WTC11 (cell line): ENCODE measurements around the gene HPGD. TPM values are rescaled to one million over a fixed set of nuclear protein-coding genes. Genes with fewer than 3 reads are reported as not detected.

Experiments used
- ATAC-seq: fragments of 200-7000 bp; cut with Tn5 transposase; 2 replicates; pipeline ENCODE4 v1.10.0; 2021; ENCODE audit warnings: mild to moderate bottlenecking, moderate library complexity
- CTCF ChIA-PET: fragments of 300-600 bp; sonication (Branson Sonifier 250); formaldehyde crosslinking; loops from one replicate; lab custom pipeline; 2021; ENCODE audit warnings: antibody characterized with exemption; lab: Charles Lee
- POLR2A ChIA-PET: fragments of 350-600 bp; sonication (Branson Sonifier 250); formaldehyde crosslinking; loops from one replicate; lab custom pipeline; 2021; ENCODE audit warnings: antibody characterized with exemption; lab: Charles Lee
- DNase-seq: peaks from one replicate; pipeline ENCODE4 v3.0.0; 2021; ENCODE audit warnings: low spot score
- H3K27ac Mint-ChIP-seq: 2 replicates; pipeline ENCODE4 v1.8.0; 2021; ENCODE audit warnings: mixed read lengths
- H3K27me3 Mint-ChIP-seq: 2 replicates; pipeline ENCODE4 v1.8.0; 2021; ENCODE audit warnings: low read depth, mild to moderate bottlenecking, moderate library complexity, mixed read lengths
- H3K36me3 Mint-ChIP-seq: 2 replicates; pipeline ENCODE4 v1.8.0; 2021; ENCODE audit warnings: mixed read lengths
- H3K4me1 Mint-ChIP-seq: 2 replicates; pipeline ENCODE4 v1.8.0; 2022; ENCODE audit warnings: mixed read lengths
- H3K4me3 Mint-ChIP-seq: 2 replicates; pipeline ENCODE4 v1.8.0; 2021; ENCODE audit warnings: mild to moderate bottlenecking, moderate library complexity, mixed read lengths
- H3K9me3 Mint-ChIP-seq: 2 replicates; pipeline ENCODE4 v1.8.0; 2021; ENCODE audit warnings: mixed read lengths
- ATF6 ChIP-seq: sonication (generic); formaldehyde crosslinking; IDR thresholded peaks from 2 replicates; pipeline ENCODE4 v1.8.1; 2023; ENCODE audit warnings: mild to moderate bottlenecking, missing genetic modification reagents
- CREB1 ChIP-seq: sonication (generic); formaldehyde crosslinking; IDR thresholded peaks from 2 replicates; pipeline ENCODE4 v1.8.0; 2023; ENCODE audit warnings: mild to moderate bottlenecking, missing genetic modification reagents
- E2F5 ChIP-seq: sonication (generic); formaldehyde crosslinking; IDR thresholded peaks from 2 replicates; pipeline ENCODE4 v1.8.1; 2022; ENCODE audit warnings: mild to moderate bottlenecking, moderate library complexity, missing genetic modification reagents
- ETV6 ChIP-seq: sonication (generic); formaldehyde crosslinking; IDR thresholded peaks from 2 replicates; pipeline ENCODE4 v1.8.1; 2022; ENCODE audit warnings: mild to moderate bottlenecking, missing genetic modification reagents
- HMGXB4 ChIP-seq: sonication (generic); formaldehyde crosslinking; IDR thresholded peaks from 2 replicates; pipeline ENCODE4 v1.8.1; 2023; ENCODE audit warnings: mild to moderate bottlenecking, moderate library complexity, missing genetic modification reagents
- JUN ChIP-seq: sonication (generic); formaldehyde crosslinking; IDR thresholded peaks from 2 replicates; pipeline ENCODE4 v1.8.0; 2023; ENCODE audit warnings: mild to moderate bottlenecking, missing genetic modification reagents
- NFATC4 ChIP-seq: fragments of 250-450 bp; sonication (Bioruptor Pico); IDR thresholded peaks from 2 replicates; pipeline ENCODE4 v1.9.0; 2021; ENCODE audit warnings: mild to moderate bottlenecking
- OVOL2 ChIP-seq: fragments of 250-450 bp; sonication (Bioruptor Pico); IDR thresholded peaks from 2 replicates; pipeline ENCODE4 v1.9.0; 2021; ENCODE audit warnings: mild to moderate bottlenecking, borderline replicate concordance
- RELA ChIP-seq: sonication (generic); formaldehyde crosslinking; IDR thresholded peaks from 2 replicates; pipeline ENCODE4 v1.8.1; 2022; ENCODE audit warnings: missing genetic modification reagents, mild to moderate bottlenecking, borderline replicate concordance
- SMAD3 ChIP-seq: sonication (generic); formaldehyde crosslinking; IDR thresholded peaks from 2 replicates; pipeline ENCODE4 v1.8.0; 2022; ENCODE audit warnings: missing genetic modification reagents, mild to moderate bottlenecking, borderline replicate concordance
- SMAD4 ChIP-seq: sonication (generic); formaldehyde crosslinking; IDR thresholded peaks from 2 replicates; pipeline ENCODE4 v1.8.0; 2022; ENCODE audit warnings: mild to moderate bottlenecking, missing genetic modification reagents
- SP1 ChIP-seq: sonication (generic); formaldehyde crosslinking; conservative IDR thresholded peaks from 2 replicates; pipeline ENCODE4 v1.8.1; 2022; ENCODE audit warnings: missing genetic modification reagents
- TCF7 ChIP-seq: sonication (generic); formaldehyde crosslinking; IDR thresholded peaks from 2 replicates; pipeline ENCODE4 v1.8.0; 2022; ENCODE audit warnings: mild to moderate bottlenecking, low read depth, missing genetic modification reagents, moderate library complexity
- TEAD1 ChIP-seq: sonication (generic); formaldehyde crosslinking; IDR thresholded peaks from 2 replicates; pipeline ENCODE4 v1.8.0; 2022; ENCODE audit warnings: mild to moderate bottlenecking, missing genetic modification reagents
- ZNF232 ChIP-seq: sonication (generic); formaldehyde crosslinking; IDR thresholded peaks from 2 replicates; pipeline ENCODE4 v1.8.0; 2022; ENCODE audit warnings: mild to moderate bottlenecking, missing genetic modification reagents
- ZNF263 ChIP-seq: sonication (generic); formaldehyde crosslinking; IDR thresholded peaks from 2 replicates; pipeline ENCODE4 v1.8.1; 2022; ENCODE audit warnings: low read depth, mild to moderate bottlenecking, moderate library complexity, missing genetic modification reagents
- ZNF281 ChIP-seq: sonication (generic); formaldehyde crosslinking; IDR thresholded peaks from 2 replicates; pipeline ENCODE4 v1.8.0; 2023; ENCODE audit warnings: mild to moderate bottlenecking, missing genetic modification reagents
- ZNF423 ChIP-seq: fragments of 250-450 bp; sonication (Bioruptor Pico); IDR thresholded peaks from 2 replicates; pipeline ENCODE4 v2.1.2; 2022; ENCODE audit warnings: mild to moderate bottlenecking, moderate library complexity
- total RNA-seq: library from RNA; stranded (reverse); gene quantifications from 3 replicates; pipeline ENCODE4 v1.2.3, GENCODE V29; 2021
- TF ChIP-seq, protein P1 (sequence below): sonication (generic); formaldehyde crosslinking; IDR thresholded peaks from 2 replicates; pipeline ENCODE4 v1.8.1; 2022; ENCODE audit warnings: missing genetic modification reagents, borderline replicate concordance

Gene HPGD
- total RNA-seq, 1 experiment from 2014 or later, result 3.6 TPM

DNA sequence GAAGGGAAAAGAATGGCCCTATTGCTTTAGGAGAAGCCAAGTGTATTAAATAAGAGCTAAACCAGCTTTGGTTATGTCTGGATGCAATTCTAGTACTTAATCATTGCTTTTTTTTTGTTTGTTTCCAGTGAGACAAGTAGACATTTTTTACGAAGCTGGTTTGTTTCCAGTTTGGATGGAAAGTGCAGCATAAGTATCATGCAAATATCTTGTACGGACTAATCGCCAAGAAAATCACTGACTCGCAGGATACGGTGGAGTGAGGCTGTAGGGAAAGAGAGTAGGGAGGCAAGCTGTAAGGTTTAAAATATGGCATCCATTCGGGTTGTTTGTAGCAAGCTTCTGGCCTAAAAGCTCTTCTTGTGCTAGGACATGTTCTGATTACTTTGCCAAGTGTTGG lies 64.8 kb downstream of the HPGD start:
- H3K9me3 Mint-ChIP-seq, result no peaks in the 10 kb centered on the region; the same call in 1 of the 2 replicates
- ATAC-seq (no peak), DNase-seq (no peak)
- no peaks in the 10 kb centered on the region; the same call in 1 of the 2 replicates for H3K27me3 Mint-ChIP-seq
- ChIA-PET CTCF (no interaction called here), POLR2A (no interaction called here)
- H3K27ac Mint-ChIP-seq, result no peak overlapping the region
- TF ChIP-seq ZNF263 (CRISPR knock-in tag) (no peak), SMAD3 (CRISPR knock-in tag) (no peak), SMAD4 (no peak), HMGXB4 (CRISPR knock-in tag) (no peak), ETV6 (CRISPR knock-in tag) (no peak), JUN (no peak), ZNF423 (no peak), ZNF281 (CRISPR knock-in tag) (no peak), ZNF232 (CRISPR knock-in tag) (no peak), TCF7 (CRISPR knock-in tag) (no peak), NFATC4 (CRISPR knock-in tag) (no peak), SP1 (CRISPR knock-in tag) (no peak), RELA (CRISPR knock-in tag) (no peak), ATF6 (no peak), E2F5 (CRISPR knock-in tag) (no peak), CREB1 (CRISPR knock-in tag) (no peak), OVOL2 (CRISPR knock-in tag) (no peak), TEAD1 (CRISPR knock-in tag) (no peak)
- TF ChIP-seq, protein P1, sequence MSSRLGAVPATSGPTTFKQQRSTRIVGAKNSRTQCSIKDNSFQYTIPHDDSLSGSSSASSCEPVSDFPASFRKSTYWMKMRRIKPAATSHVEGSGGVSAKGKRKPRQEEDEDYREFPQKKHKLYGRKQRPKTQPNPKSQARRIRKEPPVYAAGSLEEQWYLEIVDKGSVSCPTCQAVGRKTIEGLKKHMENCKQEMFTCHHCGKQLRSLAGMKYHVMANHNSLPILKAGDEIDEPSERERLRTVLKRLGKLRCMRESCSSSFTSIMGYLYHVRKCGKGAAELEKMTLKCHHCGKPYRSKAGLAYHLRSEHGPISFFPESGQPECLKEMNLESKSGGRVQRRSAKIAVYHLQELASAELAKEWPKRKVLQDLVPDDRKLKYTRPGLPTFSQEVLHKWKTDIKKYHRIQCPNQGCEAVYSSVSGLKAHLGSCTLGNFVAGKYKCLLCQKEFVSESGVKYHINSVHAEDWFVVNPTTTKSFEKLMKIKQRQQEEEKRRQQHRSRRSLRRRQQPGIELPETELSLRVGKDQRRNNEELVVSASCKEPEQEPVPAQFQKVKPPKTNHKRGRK (CRISPR knock-in tag), result no peak
- H3K4me3 Mint-ChIP-seq, result no peak overlapping the region
- peaks cover 21% of the 10 kb centered on the region for H3K4me1 Mint-ChIP-seq
- no peaks in the 10 kb centered on the region for H3K36me3 Mint-ChIP-seq
